DND-41 (cell line): Measurements from ENCODE around the gene PHC2.

Experiments
- CTCF ChIP-seq: IDR thresholded peaks from 2 replicates; pipeline ENCODE4 v1.5.1; 2012; ENCODE audit warnings: borderline replicate concordance, low read length, moderate library complexity, mild to moderate bottlenecking; ENCODE audit not compliant: poor library complexity, severe bottlenecking; ENCODE audit errors: extremely low read depth
- EZH2 ChIP-seq: IDR thresholded peaks from 3 replicates; pipeline ENCODE4 v1.6.1; 2012; ENCODE audit warnings: borderline replicate concordance, low read depth, mild to moderate bottlenecking, moderate library complexity, low read length, inconsistent platforms; ENCODE audit not compliant: severe bottlenecking

- TF ChIP-seq CTCF (no peak), EZH2 (no peak)
These were observed 57.3 kb downstream of the PHC2 start for GRCh38 chr1:33373606-33374005.
